Panc1 (cell line): ENCODE measurements around the gene KIF24.

Experiments used
- CTCF ChIP-seq: fragments of 450-650 bp; IDR thresholded peaks from 2 replicates; pipeline ENCODE4 v1.5.1; 2017; ENCODE audit warnings: mild to moderate bottlenecking
- POLR2AphosphoS5 ChIP-seq: IDR thresholded peaks from 2 replicates; pipeline ENCODE4 v1.6.1; 2012; ENCODE audit warnings: mild to moderate bottlenecking, low read depth, low read length, moderate library complexity
- REST ChIP-seq, 2 experiments: IDR thresholded peaks; 2 replicates each; pipeline ENCODE4 v1.6.1; 2011 to 2012; ENCODE audit warnings: low read depth in 2 of 2, control low read depth in 1 of 2, low read length in 1 of 2, mild to moderate bottlenecking in 1 of 2, moderate library complexity in 1 of 2; ENCODE audit not compliant: insufficient read depth in 1 of 2
- TCF7L2 ChIP-seq: IDR thresholded peaks from 2 replicates; pipeline ENCODE4 v1.6.1; 2011; ENCODE audit warnings: mild to moderate bottlenecking, low read depth, low read length, inconsistent platforms

- no peak for TF ChIP-seq POLR2AphosphoS5
- no peak for TF ChIP-seq CTCF
- TF ChIP-seq TCF7L2 = no peak
- no peak for TF ChIP-seq REST (IDR thresholded peaks at IDR 0.05; ENCODE audit: insufficient read depth in 1 of 2, low read depth in 2 of 2, low read length in 1 of 2)
Observed at GRCh38 chr9:34310215-34310614, 18.9 kb downstream of the KIF24 start.
